GM06990 (cell line): ENCODE results near the gene CNTNAP5.

Source experiments
- DNase-seq: peaks from one replicate; pipeline ENCODE4 v3.0.0-alpha.2; 2011; ENCODE audit not compliant: insufficient read length; ENCODE audit errors: extremely low read depth
- H3K27me3 ChIP-seq: replicated peaks from 2 replicates; pipeline ENCODE4 v1.6.0; 2011; ENCODE audit warnings: low read length; ENCODE audit not compliant: control insufficient read depth, insufficient read depth
- H3K36me3 ChIP-seq: 2 replicates; pipeline ENCODE4 v1.5.1; 2011; ENCODE audit warnings: low read length; ENCODE audit not compliant: control insufficient read depth, insufficient read depth
- H3K4me3 ChIP-seq: replicated peaks from 2 replicates; pipeline ENCODE4 v1.5.1; 2011; ENCODE audit warnings: low read depth, mild to moderate bottlenecking, control low read depth, low read length
- TF ChIP-seq, protein P1 (sequence below): IDR thresholded peaks from 2 replicates; pipeline ENCODE4 v1.5.1; 2011; ENCODE audit warnings: low read length, control low read depth, mild to moderate bottlenecking, inconsistent platforms; ENCODE audit not compliant: insufficient read depth, poor library complexity, severe bottlenecking

CNTNAP5 gene

GRCh38 chr2:124894199-124894598, 869.1 kb downstream of the CNTNAP5 start:
- TF ChIP-seq, protein P1, sequence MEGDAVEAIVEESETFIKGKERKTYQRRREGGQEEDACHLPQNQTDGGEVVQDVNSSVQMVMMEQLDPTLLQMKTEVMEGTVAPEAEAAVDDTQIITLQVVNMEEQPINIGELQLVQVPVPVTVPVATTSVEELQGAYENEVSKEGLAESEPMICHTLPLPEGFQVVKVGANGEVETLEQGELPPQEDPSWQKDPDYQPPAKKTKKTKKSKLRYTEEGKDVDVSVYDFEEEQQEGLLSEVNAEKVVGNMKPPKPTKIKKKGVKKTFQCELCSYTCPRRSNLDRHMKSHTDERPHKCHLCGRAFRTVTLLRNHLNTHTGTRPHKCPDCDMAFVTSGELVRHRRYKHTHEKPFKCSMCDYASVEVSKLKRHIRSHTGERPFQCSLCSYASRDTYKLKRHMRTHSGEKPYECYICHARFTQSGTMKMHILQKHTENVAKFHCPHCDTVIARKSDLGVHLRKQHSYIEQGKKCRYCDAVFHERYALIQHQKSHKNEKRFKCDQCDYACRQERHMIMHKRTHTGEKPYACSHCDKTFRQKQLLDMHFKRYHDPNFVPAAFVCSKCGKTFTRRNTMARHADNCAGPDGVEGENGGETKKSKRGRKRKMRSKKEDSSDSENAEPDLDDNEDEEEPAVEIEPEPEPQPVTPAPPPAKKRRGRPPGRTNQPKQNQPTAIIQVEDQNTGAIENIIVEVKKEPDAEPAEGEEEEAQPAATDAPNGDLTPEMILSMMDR: no peak
- no peak for DNase-seq
- Histone ChIP-seq H3K36me3 (no peaks in the 10 kb centered on the region), H3K27me3 (no peaks in the 10 kb centered on the region), H3K4me3 (no peak overlapping the region)

- Histone ChIP-seq H3K27me3 (no peaks in the 10 kb centered on the region), H3K36me3 (no peaks in the 10 kb centered on the region), H3K4me3 (no peak overlapping the region)
- TF ChIP-seq, protein P1: no peak
- no peak for DNase-seq
These were observed 873.7 kb downstream of the CNTNAP5 start for GRCh38 chr2:124898827-124899226.

DNA sequence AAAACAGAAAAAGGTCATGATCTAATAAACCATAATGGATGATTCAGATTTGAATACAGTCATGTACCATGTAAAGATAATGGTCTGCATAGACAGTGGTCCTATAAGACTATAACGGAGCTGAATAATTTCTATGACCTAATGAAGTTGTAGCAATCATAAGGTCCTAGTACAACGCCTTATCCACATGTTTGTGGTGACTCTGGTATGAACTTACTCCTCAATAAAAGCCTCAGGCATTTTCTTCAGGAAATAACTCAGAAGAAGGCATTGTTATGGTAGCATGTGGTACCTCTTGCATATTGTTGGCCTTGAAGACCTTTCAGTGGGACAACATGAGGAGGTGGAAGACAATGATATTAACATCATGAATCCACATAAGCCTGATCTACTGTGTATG, 883.3 kb downstream of the CNTNAP5 start:
- H3K36me3 ChIP-seq: no peaks in the 10 kb centered on the region
- TF ChIP-seq, protein P1: no peak

DNA sequence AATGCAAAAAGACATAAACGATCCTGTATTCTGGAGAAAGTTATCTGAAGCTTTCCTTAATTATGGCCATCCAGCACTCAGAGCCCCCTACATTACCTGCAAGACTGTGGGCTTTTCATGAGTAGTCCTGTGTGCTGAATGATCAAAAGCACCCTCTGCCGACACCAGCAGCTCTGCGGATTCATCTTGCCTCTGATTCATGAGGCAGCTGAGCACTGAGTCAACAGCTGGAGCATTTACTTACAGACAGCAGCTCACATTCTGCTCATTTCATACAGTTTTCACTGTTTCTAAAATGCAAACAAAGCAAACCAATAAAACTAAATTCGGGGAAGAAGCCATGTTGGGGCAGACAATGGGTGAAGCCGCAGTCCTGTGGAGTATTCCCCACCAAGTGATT, 886.5 kb downstream of the CNTNAP5 start:
- TF ChIP-seq, protein P1: no peak
- Histone ChIP-seq H3K36me3 (no peaks in the 10 kb centered on the region), H3K4me3 (no peak overlapping the region), H3K27me3 (no peaks in the 10 kb centered on the region)
- no peak for DNase-seq

More for the DNA sequence above, 883.3 kb downstream of the CNTNAP5 start:
- no peak overlapping the region for H3K4me3 ChIP-seq
- DNase-seq: no peak
- no peaks in the 10 kb centered on the region for H3K27me3 ChIP-seq

DNA sequence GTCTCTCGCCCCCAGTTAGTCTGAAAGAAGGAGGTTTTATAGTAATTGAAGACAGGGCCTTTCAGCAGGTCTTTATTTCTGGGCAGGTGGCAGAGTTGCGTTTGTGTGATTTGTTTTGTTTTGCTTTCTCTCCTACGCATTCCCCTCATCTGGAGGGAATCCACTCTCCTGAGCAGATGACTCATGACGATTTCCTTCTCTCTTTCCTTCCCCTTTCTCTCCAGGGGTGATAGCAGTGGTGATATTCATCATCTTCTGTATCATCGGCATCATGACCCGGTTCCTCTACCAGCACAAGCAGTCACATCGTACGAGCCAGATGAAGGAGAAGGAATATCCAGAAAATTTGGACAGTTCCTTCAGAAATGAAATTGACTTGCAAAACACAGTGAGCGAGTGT, 888.8 kb downstream of the CNTNAP5 start:
- no peak for DNase-seq
- no peaks in the 10 kb centered on the region for H3K36me3 ChIP-seq

GRCh38 chr2:124915567-124915966, 890.5 kb downstream of the CNTNAP5 start:
- DNase-seq: no peak
- TF ChIP-seq, protein P1: peak; percentile 16
- no peaks in the 10 kb centered on the region for H3K36me3 ChIP-seq
- no peak overlapping the region for H3K4me3 ChIP-seq
- H3K27me3 ChIP-seq: no peaks in the 10 kb centered on the region

More for the DNA sequence above, 888.8 kb downstream of the CNTNAP5 start:
- Histone ChIP-seq H3K4me3 (no peak overlapping the region), H3K27me3 (no peaks in the 10 kb centered on the region)
- TF ChIP-seq, protein P1: no peak
